GM18520 (cell line): ENCODE measurements around the gene PSAT1.

ENCODE experiments used
- ATAC-seq: cut with Tn5 transposase; IDR thresholded peaks from one replicate; pipeline ENCODE4 v1.9.1; 2021; ENCODE audit not compliant: unreplicated experiment

The PSAT1 gene

DNA sequence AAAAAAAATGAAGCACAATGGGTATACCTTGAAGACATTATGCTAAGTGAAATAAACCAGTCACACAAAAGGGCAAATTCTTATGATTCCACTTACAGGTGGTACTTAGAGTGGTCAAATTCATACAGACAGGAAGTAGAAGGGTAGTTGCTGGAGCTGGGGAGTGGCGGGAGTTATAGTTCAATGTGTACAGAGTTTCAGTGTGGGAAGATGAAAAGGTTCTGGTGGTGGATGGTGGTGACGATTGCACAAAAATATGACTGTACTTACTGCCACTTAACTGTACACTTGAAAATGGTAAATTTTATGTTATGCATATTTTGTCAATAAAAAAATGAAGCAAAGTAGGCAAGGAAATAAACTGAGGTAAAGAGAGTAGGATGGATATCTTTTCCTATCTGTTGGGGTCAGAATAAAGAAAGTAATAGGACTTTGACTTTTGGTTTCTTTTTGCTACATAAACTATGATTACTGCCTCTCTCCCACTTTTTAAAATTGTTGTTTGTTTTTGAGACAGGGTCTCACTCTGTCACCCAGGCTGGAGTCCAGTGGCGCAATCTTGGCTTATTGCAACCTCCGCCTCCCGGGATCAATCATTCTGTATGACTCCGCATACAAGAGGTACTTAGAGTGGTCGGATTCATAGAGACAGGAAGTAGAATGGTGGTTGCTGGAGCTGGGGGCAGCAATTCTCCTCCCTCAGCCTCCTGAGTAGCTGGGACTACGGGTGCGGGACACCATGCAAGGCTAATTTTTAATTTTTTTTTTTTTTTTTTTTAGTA, 4.0 kb upstream of the PSAT1 start:
- no peak for ATAC-seq

DNA sequence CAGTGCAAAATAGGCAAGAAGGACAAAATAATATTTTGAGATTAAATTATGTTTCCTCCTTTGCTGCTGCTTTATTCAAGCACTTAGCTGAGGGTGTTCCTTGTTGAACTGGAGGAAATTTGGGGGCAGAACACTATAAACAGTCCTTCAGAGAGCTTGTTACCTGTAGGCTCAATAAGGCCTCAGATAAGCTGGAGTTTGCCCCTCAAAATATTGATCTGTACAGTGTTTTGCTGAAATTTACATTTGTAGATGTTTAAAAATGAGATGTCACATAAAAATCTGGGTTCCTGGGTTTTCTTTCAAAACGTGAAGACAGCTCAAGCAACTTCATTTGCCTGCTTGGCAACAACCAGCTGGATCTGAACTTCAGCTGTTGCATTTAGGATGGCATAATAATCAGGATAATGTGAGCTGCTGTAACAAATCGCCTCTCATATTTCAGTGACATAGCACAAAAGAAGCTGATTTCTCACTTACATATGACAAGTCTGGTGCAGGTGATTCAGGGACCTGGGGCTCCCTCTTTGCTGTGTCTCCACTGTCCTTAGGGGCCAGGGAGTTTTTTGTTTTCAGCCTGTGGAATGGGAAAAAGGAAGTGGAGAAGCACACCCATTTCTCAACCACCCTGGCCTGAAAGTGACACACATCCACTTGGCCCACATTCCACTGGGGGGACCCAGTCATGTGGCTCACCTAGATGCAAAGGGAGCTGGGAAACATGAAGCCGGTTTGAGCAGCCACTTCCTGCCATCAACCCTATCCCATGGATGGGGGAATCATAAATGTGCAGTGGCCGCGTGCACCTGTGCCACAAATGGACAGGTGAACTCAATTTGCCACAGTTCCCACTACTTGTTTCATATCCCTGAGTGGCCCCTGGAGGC, 2.4 kb upstream of the PSAT1 start:
- ATAC-seq: no peak

DNA sequence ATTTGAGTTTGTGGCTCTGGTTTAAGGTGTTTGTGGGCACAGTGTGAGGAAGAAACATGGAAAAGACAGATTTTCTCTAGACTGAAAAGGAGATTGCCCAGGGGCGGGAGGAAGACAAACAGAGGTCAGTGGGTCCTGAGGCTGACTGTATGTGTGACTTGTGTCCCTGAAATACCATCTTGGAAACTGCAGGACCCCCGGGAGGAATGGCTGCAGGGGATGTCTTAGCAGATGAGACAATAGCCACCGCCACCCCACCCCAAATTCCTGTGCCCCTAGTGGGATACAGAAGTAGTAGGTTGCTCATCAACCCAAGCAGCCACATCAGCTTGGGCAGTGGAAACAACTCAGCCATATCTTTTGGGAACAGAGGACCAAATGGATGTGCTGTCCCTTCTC, 1.7 kb upstream of the PSAT1 start:
- no peak for ATAC-seq

DNA sequence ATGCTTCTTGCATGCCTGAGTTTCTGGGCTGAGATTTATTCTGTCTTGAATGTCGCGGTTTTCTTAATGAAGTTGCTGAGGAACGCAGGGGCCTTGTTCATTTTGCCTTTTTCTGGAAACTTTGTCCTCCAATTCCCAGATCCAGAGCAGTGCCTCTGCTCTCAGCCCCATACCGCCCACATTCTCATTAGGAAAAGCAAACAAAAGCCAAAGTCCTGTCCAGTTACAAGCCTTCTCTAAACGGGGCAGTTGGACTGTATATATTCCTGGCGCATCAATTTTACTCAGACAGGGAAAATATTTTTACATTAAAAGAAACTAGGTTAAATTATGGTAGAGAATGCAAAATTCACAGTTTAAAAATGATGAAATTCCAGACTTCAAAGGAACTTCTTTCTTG, 1.2 kb upstream of the PSAT1 start:
- no peak for ATAC-seq

DNA sequence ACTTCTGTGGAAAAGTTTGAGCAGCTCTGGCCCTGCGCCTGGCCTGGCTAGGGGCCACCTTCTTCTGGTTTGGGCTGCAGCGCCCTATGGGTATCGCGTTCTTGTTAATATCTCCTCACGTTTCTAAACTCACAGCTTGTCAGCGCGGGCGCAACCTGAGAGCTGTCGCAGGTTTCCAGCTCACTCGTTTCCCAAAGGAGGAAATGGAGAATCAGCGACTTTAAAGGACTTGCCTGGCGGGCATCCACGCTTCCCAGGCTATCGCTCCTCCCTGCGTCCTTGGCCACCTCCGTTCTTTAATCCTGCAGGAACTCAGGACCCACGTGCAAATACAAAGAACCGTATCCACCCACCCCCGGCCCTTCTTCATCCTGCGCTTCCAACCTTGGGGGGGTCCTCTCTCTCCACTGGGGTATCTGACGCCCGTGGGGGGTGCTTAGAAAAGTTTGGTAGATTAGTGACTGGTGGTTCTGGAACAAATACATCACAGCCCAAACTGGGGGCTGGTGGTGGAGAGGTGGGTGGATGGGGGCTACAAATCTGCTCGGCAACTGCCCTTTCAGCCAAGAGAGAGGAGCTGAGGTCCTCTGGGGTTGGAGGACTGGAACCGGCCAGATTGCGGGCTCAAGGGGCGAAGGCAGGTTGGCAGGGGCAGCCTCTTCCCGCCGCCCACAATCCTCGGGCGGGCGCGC, 578 bp upstream of the PSAT1 start:
- ATAC-seq: no peak

DNA sequence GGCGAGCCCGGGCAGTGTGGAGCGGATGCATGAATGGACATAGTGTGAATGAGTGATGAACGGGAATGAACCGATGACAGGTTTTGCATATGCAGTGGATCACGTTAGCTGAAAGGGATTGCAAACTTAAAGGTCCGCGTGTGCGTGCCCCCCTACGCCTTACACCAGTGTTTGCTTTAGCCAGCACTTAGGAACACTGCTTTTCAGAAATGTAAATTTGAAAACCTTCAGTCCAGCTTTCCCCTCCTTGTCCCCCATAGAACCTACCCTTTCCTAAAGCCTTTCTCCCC, 692 bp downstream of the PSAT1 start:
- ATAC-seq: peak; percentile 40

DNA sequence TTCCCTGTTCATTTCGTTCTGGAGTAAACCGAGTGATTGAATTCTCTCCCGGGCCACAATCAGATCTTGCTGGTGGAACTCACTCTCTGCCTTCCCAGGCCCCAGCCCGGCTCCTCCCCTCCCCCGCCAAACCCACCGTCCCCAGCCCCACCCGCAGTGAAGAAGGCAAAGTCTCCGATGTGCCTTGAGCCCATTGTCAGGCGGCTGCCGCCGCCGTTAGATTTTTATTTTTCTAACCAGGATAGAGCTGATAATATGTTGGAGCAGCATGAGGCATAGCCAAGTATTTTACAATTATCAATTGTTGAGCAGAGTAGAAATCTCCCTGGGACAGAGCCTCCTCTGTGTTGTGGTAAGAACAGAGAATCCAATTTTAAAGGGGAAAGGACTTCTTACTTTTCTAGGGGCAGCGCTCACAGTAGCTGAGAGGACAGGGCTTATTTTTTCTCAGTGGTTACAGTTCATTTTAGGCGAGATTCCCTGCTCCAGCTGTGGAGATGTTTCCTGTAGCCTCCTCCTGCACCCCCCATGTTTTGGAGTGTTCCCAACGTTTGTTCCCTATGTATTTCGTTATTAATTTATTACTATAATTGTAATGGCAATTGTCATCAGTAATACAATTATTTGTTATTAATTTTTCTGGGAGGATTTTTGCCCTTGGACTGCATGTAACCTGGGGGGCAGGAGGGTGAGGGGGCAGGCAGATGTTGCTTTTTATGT, 1.3 kb downstream of the PSAT1 start:
- ATAC-seq: no peak

DNA sequence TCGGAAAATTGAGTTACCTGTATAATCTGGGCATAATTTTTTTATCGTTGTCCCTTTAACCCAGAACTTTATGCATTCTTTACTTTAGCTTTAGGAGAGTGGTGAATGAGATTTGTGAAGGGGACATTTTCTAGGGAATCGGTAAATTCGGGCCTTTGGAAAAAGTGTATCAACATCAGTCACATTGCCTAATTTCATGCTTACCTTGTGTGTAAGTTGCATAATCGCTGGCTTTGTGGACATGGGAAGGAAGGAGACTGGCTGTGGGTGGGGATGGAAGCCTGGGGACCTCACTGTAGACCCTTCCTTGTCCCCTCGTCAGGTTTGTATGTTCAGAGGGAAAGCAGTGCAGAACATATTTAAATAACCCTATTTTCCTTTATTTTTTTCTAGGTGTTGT, 3.3 kb downstream of the PSAT1 start:
- ATAC-seq: no peak

DNA sequence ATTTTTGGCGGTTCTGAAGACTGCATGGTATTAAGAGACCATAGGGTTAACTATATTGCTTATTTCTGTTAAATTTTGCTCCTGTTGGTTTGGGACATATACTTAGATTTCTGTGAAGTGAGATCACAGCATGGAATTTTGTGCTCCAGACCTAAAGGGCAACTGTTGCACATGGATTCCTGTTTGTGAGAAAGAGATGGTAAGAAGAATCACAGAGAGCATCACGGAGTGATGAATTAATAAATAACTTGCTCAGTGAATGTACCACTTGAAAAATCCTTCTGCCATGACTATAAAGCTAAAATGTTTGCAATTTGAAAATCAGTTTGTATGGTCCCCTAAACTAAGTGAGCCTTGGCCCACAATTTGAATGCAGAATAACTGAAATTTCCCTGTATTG, 4.5 kb downstream of the PSAT1 start:
- no peak for ATAC-seq

DNA sequence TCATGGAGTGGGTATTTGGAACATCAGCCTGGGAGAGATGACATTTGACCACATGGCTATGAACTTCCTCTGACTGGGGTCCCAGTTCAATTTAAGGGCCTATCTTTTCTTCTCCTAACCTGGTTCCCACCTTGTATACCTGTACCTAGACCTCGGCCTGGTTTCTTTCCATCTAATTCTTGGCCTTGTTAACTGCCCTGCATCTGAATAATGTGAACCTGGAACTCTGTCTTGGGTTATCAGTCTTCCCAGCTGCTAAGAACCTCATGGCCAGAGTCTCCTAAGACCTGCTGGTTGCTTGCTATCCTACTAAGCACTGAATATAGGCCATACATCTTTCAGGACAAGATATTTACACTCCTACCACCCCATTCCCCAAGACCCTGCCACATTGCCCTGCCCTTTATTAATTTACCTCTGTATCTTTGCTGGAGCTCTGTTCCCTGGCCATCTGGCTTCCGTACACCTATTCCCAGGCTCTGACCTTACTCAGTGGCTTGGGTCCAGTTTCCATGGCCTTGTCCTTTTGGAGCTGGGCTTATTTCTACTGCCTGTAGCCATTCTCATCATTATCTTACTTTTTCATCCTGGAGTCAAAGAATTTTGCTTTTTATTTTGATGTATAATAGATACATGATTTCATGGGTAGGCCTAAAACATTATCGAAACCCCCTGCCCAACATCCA, 6.6 kb downstream of the PSAT1 start:
- ATAC-seq: no peak

DNA sequence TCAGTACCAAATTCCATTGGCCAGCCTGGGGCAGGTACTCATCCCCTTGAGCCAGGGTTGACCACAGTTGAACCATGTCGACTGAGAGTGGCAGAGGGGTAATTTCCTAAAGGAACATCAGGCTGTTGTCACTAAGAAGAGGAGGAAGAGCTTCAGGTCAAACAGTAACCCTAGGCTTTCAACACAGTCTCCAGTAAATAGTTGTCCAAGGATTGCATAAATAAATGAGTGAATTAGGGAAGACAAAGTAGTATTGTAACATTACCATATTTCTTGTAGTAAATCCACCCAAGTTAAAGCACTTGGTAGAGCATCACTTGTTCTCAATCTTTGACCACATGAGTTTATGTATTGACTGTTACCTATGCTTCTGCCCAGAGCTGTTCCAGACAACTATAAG, 7.4 kb downstream of the PSAT1 start:
- ATAC-seq: no peak

DNA sequence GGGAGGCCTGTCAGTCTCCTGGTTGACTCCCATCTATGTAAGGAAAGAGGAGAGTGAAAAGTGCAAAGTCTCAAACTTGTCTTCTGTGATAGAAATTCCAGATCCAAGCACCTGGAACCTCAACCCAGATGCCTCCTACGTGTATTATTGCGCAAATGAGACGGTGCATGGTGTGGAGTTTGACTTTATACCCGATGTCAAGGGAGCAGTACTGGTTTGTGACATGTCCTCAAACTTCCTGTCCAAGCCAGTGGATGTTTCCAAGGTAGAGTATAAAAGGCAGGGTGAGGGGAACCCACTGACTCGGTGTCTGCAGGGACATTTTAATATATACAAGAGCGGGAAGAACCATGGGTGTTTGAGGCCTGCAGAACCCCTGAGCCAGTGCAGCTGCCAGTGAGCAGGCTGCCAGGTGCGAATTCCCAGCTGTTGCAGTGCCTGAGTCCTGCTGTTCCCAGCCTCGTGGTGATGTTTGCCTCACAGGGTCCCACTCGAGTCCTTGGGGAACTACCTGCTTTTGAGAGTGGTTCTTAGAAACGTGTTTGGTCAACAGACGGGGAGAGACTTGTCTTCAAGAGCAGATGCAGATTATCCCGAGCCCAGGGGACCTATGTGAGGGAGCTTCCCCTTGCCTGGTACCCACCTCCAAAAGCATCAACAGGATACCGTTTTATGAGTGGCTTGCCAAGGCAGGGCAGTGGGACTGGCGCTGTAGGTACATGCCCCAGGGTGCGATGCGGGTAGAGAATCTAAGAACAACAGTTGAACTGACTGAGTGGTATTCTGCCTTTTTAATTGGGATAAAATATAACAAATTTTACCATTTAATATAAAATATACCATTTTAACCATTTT, 9.5 kb downstream of the PSAT1 start:
- no peak for ATAC-seq

DNA sequence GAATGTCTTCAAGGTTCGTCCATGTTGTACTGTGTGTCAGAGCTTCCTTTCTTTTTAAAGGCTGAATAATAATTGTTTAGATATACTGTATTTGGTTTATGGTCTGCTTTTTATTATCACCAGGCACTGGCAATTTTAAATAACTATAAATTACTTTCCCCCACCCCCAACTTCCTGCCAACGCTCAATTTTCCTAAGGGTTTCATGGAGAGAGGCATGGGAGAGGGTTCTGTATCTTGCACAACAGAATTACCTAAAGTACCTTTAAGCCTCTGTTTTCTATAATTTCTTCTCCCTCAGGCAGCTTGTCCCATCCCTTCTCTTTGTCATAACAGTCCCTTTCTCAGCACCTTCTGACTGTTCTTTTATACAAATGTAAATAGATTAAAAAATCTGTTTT, 10.4 kb downstream of the PSAT1 start:
- ATAC-seq: no peak

DNA sequence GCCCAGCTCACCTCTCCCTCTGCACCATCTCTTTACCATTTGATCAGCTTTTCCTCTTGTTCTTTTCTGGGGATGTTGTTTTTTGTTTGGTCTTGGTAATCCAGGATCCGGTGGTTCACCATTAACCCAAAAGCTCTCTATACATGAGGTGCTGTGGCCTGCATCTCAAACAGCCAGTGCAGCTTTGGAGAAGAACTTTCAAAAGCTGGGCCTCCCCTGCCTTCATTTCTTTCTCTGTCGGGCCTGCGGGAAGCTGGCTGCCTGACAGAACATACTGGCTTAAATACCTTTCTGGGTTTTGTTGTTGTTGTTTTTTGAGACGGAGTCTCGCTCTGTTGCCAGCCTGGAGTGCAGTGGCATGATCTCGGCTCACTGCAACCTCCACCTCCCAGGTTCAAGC, 12.1 kb downstream of the PSAT1 start:
- no peak for ATAC-seq

DNA sequence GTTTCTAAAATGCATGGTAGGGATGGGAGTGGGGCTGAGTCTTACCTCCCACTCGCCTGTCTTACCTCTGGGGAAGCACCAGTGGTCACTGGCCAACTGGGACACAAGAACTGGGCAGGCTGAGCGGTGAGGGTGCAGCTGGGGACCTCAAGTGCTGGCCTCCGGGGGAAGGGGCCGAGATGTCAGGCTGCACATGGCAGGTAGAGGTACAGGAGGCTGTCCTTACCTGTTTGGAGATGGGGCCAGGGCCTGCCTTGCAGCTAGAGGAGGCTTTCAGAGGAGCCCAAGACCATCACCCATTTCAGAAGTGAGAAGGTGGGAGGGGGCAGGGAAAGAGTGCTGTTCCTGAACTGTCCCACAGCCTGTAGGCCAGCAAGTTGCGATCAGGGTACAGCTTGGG, 14.2 kb downstream of the PSAT1 start:
- ATAC-seq: no peak

DNA sequence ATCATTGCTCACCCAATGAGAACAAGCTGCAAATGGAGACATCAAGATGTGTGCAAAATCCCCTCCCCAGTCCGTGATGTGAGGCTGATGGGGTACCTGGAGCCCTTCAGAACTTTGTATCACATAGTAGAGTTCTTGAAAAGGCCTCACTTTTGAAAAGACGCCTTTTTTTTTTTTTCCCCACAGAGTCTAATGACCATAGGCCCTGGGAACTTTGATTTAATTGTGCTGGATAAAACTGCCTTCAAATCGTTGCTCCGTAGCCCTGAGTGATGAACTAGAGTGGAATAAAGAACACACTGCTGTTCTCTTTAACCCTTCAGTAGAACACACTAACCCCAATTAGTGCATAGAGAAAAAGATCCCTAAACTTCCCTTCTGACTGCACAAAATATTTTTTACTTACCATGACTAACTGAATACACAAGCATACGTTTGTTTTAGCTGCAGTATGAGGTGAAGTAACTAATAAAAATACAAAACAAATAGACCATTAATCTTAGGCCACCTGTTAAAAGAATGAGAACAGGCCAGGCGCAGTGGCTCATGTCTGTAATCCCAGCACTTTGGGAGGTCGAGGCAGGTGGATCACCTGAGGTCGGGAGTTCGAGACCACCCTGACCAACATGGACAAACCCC, 15.1 kb downstream of the PSAT1 start:
- ATAC-seq: no peak

DNA sequence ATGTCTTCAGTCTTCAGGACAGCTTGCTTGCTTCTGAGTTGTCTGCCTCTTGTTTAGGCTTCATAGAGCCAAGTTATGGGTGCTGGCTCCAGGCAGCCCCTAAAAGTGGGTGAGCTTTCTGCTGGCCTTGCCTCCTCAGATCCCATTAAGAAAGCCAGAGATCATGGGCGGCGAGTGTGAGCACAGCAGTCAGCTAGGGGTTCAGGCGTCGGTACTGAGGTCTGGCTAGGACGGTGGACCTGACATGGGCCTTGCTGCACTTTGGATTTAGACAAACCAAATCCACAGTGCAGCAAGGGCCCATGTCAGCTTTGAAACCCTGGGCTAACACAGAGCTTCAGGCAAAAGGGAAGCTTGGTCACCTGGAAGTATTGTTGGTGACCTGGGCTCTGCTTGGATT, 17.6 kb downstream of the PSAT1 start:
- no peak for ATAC-seq

DNA sequence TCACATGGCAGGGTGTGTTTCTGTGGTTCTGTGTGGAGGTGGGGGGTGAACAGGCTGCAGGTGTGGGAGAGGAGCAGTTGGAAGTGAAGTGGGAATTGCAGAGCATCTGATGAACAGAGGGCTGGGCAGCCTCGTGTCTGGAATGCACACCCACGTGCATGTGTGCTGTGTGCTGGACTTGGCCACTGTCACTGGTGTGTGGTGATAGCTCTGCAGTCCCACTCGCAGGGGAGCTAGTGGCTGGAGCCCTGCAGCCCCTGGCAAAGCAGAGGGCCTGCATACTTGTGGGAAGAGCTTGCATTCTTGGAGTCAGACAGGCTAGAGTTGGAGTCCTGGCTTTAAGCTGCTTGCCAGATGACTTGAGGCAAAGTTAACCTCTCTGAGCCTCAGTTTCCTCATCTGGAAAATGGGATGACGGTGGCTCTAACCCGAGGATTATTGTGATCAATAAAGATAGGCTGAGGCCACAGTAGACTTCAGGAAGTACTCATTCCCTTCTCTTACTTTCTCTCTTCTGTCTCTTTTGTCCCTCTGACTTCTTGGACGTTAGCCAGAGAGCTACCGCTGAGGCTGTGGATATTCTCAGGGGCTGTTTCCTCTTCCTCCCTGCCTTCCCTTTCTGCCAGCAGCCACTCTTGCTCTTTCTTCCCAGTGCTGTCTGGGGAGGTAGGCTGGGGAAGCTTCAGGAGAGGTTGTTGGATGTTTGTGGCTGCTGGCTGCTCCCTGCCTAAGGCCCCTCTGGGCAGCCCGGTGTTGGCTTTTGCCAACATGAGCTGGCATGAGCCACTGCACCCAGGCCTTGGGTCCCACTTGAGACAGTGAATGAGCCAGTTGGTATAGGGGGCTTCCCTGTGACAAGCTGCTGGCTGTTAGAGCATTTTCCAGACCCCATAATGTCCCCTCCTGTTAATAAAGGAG, 18.3 kb downstream of the PSAT1 start:
- no peak for ATAC-seq
